HG03064 (cell line): ENCODE data around the gene ATP8A2.
"Not testable (repeated sequence)": the region's sequence is repeated elsewhere in the genome, so short reads cannot be mapped to it uniquely, and the experiment has no call there.

Experiments
- ATAC-seq: cut with Tn5 transposase; IDR thresholded peaks from one replicate; pipeline ENCODE4 v1.9.1; 2021; ENCODE audit warnings: low read depth; ENCODE audit not compliant: unreplicated experiment

Gene ATP8A2

DNA sequence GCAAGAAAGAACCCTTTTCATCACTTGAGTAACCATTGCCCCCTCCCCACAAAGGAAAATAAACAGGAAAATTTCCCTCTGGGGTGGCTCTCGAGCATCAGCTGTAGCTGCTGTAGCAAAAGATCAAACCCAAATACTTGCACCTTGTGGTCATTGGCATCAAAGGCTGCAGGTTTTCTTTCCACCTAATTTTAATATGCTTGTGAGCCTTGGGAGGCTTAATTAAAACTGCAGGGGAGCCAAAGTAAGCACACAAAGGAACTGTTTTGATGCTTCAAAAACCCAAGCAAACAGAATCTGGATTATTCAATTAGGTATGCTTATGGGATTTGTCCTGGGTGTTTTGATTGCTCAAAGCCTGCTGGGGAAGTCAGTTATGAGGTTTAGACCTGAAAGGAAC, 560.6 kb downstream of the ATP8A2 start:
- ATAC-seq, result no peak

DNA sequence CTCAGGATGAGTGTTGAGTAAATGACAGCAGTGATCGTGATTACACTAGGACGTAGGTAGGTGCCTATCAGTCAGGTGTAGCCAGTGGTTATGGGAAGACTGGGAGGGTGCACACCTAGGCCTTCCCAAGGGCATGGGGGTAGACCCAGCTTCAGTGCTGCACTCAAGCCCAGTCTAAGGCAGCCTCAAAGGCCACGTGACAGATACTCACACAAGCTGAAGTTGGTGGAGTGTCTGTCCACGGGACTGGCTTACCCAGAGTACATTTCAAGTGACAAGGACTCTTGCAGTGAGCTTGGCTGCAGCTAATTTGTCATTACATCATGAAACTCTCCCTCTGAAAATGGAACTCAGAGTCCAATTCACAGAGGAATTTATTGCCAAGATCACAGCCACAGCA, 561.7 kb downstream of the ATP8A2 start:
- no peak for ATAC-seq

DNA sequence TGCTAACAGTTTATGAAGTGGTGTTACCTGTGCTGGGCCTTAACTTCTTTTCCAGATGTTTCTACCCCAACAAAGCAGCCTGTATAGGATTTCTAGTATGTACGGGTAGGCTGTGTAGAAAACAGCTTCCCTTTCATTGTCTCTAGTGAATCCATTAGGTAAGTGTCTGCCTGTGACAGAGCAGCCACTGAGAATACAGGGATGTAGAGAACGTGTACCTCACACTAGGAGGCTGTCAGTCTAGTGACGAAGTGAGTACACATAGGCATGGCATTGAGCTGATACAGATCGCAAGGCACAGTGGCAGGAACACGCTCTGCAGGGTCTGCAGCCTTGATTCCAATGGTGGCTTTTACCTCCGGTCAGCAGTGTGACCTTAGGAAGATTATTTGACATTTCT, 562.4 kb downstream of the ATP8A2 start:
- ATAC-seq, result no peak

DNA sequence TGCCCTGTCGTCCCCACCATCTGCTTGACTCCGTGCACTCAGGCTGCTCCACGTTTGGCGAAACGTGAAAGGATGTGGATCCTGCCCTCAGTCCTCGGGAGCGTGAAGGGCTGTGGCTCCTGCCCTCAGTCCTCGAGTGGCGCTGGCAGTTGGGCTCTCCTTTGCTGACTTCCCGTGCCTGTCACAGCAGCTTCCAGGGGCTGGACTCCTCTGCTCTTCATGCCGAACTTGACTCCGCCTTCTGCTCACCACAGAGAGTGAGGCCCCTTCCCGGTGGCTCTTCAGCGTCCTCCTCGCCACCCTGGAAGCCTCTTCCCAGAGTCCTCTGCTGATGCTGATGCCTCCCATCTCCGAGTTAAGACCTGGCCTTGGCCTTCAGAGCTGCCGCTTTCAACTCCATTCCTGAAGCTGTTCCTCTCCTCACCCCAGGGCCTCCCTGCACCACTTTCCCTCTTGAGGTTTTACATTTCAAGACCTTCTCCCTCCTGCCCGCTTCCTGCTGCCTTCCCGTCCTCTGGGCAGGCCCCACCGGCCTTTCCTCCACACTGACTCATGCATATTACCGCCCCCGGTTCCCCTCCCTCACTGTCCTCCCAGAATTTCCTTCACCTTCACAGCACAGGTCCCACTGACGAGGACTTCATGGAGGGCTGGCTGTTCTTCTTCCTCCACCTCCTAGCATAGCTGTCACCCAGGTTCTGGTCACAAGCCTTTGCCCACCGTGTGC, 568.4 kb downstream of the ATP8A2 start:
- no peak for ATAC-seq

DNA sequence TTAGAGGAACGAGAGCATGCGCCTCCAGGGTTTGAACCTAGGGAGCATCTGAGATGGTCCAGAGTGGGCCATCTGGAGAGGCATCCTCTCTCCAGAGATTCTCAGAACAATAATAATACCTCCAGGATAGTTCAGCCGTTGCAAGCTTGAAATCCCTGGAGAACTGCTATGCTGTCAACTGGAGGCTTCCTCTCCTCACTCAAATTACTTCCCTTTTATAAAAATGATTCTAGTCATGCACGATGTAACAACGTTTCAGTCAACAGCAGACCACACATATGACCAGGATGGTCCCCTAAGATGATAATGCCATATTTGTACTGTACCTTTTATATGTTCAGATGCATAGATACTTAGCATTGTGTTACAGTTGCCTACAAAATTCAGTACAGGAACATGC, 571.3 kb downstream of the ATP8A2 start:
- no peak for ATAC-seq

DNA sequence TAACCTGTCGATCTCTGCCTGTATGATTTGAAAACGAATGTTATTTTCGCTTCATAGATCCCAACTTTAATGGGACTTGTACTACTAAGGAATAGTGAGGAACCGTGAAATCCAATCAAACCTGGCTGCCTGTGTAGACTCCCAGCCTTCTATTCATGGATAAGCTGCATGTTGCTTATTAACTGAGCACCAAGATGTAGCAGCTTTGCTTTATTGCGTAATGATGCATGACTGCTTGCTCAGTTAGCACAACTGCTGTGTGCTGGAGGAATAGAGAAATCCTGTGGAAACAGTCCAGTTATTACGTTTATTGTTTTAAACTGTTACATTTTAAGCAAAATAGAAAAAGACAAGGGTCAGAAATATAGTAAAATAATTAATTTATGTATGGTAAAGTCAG, 571.9 kb downstream of the ATP8A2 start:
- no peak for ATAC-seq

DNA sequence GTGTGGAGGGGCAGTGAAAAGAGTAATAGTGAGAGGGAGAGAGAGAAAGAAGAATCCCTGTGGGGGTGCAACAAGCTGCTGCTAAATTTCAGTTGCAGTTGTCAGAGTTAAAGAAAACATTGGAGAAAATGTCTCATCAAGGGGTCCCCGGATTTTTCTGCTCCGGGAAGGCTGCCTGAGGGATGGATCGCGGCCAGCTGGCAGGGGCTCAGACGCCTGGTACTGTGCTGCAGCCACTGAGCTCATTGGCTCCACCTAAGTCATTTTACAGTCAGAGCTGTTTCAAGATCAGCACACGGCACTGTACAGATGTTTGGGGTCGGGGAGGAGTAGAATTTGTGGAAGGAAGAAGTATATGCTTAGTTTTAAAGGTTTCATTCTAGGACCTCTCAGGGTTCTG, 573.8 kb downstream of the ATP8A2 start:
- no peak for ATAC-seq

DNA sequence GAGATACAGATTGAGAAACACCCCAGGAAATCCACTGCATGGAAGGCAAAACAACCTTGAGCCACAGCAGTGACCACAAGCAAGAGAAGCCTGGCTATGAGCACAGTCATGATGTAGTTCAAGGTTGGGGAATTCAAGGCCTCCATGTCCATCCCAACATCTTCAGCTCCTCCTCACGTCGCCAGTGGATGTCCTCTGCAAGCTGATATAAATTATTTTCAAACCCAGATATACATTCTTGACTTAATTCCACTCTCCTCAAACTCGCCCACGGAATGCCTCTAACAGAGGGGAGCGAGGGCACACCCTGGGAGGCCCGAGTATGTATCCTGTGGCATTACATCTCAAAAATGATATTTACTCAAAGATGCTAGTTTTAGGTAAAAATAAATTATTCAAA, 574.5 kb downstream of the ATP8A2 start:
- ATAC-seq, result no peak

DNA sequence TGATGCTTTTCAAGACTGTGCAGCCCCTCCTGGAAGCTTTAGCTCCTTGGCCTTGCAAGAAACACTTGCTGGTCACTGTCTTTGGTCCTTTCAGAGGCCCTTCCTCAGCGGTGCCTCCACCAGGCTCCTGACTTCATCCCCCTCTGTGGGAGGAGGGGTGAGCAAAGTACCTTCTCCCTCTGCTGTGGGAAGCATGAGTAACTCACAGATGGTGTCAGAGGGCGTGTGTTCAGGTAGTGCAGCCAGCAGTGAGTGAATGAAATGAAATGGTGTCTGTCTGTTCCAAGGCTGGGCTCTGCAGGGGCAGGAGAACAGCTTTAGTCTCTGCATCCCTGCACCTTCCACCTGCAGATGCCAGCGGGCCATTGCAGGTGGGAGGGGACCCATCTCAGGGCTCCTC, 577.1 kb downstream of the ATP8A2 start:
- ATAC-seq, result no peak

DNA sequence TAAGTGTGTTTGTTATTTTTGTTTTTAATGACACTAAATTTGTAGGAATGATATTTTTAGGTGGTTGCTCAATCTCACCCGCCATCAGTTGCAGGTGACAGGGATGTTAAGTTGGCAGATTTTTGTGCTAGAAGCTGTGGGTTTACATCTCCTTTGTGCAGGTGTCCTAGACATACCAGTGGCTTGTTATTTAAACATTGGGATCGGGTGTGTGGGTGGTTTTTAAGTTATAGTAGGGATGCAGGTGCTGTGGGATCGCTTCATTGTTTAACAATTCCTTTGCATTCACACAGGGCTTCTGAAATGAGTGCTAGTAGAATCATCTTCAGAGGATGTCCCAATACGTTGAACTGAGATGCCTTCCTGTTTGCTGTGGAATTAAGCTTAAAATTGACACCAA, 580.1 kb downstream of the ATP8A2 start:
- no peak for ATAC-seq

DNA sequence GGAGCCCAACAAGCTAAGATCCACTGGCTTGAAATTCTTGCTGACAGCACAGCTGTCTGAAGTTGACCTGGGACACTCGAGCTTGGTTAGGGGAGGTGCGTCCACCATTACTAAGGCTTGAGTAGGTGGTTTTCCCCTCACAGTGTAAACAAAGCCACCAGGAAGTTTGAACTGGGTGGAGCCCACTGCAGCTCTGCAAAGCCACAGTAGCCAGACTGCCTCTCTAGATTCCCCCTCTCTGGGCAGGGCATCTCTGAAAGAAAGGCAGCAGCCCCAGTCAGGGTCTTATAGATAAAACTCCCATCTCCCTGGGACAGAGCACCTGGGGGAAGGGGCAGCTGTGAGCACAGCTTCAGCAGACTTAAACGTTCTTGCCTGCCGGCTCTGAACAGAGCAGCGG, 582.3 kb downstream of the ATP8A2 start:
- not testable (repeated sequence) for ATAC-seq

DNA sequence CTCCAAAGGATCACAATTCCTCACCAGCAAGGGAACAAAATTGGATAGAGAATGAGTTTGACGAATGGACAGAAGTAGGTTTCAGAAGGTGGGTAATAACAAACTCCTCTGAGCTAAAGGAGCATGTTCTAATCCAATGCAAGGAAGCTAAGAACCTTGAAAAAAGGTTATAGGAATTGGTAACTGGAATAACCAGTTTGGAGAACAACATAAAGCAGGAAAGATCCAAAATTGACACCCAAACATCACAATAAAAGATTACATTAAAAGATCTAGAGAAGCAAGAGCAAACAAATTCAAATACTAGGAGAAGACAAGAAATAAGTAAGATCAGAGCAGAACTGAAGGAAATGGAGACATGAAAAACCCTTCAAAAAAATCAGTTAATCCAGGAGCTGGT, 583.2 kb downstream of the ATP8A2 start:
- not testable (repeated sequence) for ATAC-seq

DNA sequence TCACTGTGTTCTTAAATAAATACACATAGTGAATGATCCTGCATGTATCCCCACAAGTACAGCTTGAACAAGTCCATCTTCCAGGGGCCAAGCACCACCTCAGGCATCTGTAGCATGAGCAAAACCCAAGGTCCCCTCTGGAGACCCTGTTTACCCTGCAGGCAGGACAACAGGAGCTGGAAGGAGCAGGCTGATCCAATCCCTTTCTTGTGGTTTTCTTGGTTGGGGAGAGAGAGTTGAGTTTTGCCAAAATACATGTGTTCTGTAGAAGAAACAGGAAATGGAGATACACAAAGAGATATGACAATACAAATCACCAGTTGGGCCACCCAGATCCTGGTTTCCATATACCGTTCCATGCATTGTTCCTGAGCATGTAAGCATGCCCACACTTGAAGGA, 587.2 kb downstream of the ATP8A2 start:
- ATAC-seq, result no peak

DNA sequence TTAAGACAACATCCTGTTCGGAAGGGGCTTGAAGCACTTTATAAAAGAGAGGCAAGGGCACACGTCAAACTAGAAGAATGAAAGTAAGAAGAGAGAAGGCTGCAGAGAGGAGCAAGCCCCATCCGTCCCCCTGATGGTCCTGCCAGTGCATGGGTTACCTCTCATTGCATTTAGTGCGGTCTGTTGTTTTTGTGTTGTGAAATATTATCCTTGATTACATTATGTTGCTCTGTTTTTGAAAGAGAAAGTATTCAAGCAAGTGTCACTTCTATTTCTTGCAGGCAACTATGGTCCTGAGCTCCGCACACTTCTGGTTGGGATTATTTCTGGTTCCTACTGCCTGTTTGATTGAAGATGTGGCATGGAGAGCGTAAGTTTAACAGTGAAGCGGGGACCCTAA, 589.5 kb downstream of the ATP8A2 start:
- ATAC-seq, result no peak

DNA sequence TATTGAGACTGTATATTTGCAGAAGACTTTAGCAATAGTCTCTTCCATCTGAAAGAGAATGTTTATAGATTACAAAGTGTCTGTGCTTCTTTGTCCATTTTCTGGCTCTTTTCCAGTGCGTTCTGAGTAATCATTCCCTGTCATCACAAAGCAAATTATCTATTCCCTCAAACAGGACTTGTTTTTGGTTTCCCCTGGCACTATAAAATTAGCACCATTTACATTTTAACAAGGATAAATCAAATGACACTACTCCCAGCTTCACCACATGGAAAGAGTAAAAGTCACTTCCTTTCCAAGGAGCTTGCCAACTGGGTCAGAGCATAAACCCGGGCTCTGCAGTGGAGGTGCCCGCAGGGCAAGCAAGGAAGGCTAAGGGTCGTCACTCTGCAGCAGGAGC, 591.9 kb downstream of the ATP8A2 start:
- ATAC-seq, result no peak

DNA sequence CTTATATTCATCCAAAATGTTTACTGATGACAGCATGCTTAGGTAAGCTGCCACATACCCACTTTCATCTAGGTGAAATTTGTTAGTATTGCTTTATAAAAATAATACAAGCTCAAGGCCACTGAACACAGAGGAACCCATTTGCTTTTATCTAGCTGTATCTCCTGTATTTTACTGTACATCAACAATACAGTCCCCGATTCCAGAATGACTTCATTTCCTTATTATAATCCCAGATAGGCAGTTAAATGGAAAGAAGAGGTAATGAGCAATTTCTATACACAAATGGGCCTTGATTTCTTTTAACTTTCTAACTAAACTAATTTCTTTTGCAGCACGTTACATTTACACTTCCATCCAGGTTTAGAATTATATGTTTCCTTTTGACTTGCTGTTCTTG, 593.8 kb downstream of the ATP8A2 start:
- ATAC-seq, result no peak

DNA sequence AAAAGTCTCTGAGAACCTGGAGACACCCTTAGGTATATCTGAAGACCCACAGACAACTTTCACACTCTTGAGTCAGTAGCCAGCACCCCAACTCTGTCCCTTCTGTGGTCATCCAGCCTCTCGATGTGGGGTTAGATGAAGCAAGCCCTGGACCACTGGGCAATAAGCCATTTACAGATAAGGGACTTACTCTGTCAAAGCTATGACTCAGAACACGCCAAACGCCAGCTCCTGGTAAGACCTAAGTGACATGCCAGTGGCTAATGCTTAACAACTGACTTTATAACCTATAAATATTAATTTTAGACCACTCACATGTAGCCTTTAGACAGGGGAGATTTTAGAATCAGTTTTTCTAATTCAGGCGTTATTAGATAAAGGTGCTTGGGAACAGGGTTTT, 594.3 kb downstream of the ATP8A2 start:
- ATAC-seq, result no peak

DNA sequence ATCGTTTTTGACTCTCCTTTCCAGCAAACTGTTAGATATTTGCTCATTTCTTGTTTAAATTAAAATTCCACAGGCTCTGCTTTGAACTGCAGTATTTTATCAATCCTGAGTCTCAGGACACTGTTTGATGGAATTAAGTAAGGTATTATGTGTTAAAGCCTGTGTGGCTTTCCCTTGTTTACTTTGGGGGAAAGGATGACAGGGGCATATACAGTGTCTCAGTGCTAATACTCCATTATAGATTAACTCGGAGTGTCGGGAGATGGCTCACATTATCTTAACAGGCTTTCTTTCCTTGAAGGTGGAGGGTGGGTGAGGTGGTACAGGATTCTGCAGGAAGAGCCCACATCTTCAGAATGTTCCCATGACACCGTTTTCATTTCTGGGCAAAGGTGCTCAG, 595.4 kb downstream of the ATP8A2 start:
- no peak for ATAC-seq

DNA sequence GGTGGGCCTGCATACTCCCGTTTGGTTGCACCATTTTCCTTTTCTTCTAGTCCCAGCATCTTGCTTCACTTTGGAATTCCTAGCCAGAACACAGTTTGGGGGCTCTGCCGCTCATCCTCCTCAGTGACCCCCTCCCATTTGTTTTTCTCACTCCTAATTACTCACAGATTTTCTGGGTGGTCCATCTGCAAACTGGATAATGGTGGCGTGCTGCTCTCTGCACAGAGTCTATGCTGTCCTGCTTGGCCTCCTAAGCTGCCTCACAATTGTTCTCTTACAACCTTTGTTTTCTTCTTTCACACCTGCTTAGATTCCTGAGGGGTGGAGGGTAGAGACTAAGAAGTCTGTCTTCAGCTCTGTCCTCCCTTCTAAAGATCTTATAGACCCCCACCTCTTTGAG, 599.3 kb downstream of the ATP8A2 start:
- ATAC-seq, result no peak

DNA sequence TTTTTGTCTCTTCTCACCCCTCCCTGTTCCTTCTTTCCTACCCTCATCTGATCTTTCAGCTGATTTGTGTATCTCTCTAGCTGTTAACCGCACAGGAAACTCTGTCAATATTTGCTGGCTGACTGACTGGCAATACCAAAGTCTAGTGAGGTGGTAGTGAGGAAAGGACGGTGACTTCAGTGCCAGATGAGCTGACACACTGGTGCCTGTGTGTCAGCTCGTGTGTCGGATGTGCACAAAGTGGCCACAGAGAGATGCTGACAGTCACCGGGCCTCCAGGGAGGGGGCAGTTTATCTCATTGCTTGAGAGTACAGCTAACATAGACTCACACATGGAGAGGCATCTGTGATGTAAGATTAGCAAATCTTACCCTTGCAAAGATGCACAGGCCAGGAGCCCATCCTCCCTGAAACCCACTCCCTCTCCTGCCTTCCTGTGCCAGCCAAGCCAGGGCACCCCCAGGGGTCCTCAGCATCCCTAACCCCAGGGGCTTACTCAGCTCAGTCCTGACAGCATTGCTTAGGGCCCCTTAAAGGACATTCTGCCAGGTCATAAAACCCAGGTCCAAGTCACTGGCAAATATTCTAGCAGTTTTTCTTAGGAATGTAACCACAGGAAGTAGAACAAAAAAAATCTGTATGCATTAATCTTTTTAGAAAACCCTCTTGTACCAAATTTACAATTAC, 599.8 kb downstream of the ATP8A2 start:
- no peak for ATAC-seq

DNA sequence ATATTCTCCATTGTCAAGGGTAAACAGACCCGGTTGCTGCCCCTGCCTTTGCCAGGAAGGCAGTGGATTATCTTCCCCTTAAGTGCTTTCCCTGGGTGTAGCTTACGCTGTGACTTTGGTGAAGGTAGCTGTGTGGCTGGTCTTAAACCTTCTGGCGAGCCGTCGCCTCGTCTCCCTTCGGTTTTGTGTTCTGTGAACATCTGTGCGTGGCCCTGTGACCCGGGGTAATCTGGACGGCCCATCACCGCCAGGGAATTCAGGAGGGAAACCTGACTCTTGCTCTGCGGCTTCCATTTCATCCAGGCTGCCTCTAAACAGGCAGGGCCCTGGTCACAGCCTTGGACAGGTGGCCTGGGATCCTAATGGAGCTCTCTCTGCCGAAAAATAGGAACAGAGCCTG, 601.3 kb downstream of the ATP8A2 start:
- no peak for ATAC-seq

DNA sequence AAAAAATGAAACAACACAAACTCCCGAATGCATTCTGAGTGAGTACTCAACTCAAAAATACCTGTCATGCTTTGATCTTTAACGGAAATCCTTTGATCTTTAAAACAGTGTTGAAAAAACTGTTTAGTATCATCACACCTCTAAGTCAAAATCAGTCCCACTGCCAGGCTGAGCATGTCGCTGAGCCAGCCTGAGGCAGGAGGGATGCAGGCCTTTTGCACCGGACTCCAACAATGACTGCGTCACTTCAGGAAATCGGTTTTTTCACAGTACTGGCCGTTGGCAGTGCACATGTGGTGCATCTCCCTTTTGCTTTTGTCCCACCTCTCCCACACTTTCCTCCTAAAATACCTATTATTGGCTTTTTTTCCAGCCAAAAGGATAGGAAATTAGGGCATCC, 601.8 kb downstream of the ATP8A2 start:
- ATAC-seq, result no peak
